ENCODE data around the gene ITGA1.
A peak's percentile ranks its signal among the peaks of the same experiment; 100 is the strongest.

ITGA1 gene

GRCh38 chr5:52989781-52990527 is 202.2 kb downstream of the ITGA1 start:
- H3F3A ChIP-seq (ENCODE audit: insufficient read depth, low read length), result no peaks in the 10 kb centered on the region
- DNase-seq, result peak; percentile 39
- H3K27ac ChIP-seq (ENCODE audit: low read length), result no peak overlapping the region
- peaks cover 8% of the 10 kb centered on the region for H3K27me3 ChIP-seq (replicated peaks; ENCODE audit: insufficient read depth, low read length)
- TF ChIP-seq EZH2phosphoT487 (IDR thresholded peaks at IDR 0.05; ENCODE audit: low read length), result no peak
- TF ChIP-seq CTCF (IDR thresholded peaks at IDR 0.05; ENCODE audit: low read length), result peak; percentile 41
- TF ChIP-seq EZH2 (optimal IDR thresholded peaks at IDR 0.05; ENCODE audit: low read depth, low read length), result no peak
- H3K4me3 ChIP-seq (ENCODE audit: low read length), result peak overlapping the region; percentile 81
- peak overlapping the region; percentile 33; the same call in 1 of the 2 replicates for H3K9ac ChIP-seq (ENCODE audit: low read length)
- H3K4me1 ChIP-seq (ENCODE audit: low read length), result no peaks in the 10 kb centered on the region
- H3K9me2 ChIP-seq (replicated peaks; ENCODE audit: insufficient read depth, low read length), result no peaks in the 10 kb centered on the region
- H2AFZ ChIP-seq (ENCODE audit: low read length), result peak overlapping the region; percentile 86
- H3K4me2 ChIP-seq (ENCODE audit: low read depth, low read length), result peak overlapping the region; percentile 89
- H3K9me3 ChIP-seq (replicated peaks; ENCODE audit: insufficient read depth, low read length), result no peaks in the 10 kb centered on the region
- no peaks in the 10 kb centered on the region for H3K36me3 ChIP-seq (replicated peaks; ENCODE audit: insufficient read depth, low read length)
- H4K20me1 ChIP-seq (ENCODE audit: insufficient read depth, low read length), result no peaks in the 10 kb centered on the region
- H3K79me2 ChIP-seq (ENCODE audit: low read length), result no peaks in the 10 kb centered on the region

GRCh38 chr5:52990528-52990925 is 202.8 kb downstream of the ITGA1 start:
- Histone ChIP-seq H2AFZ (ENCODE audit: low read length) (no peak overlapping the region), H4K20me1 (ENCODE audit: insufficient read depth, low read length) (no peaks in the 10 kb centered on the region), H3K9me2 (replicated peaks; ENCODE audit: insufficient read depth, low read length) (no peaks in the 10 kb centered on the region), H3K4me3 (ENCODE audit: low read length) (no peak overlapping the region), H3K9me3 (replicated peaks; ENCODE audit: insufficient read depth, low read length) (no peaks in the 10 kb centered on the region), H3K27ac (ENCODE audit: low read length) (no peak overlapping the region), H3K9ac (ENCODE audit: low read length) (no peak overlapping the region), H3K36me3 (replicated peaks; ENCODE audit: insufficient read depth, low read length) (no peaks in the 10 kb centered on the region), H3K4me2 (ENCODE audit: low read depth, low read length) (no peak overlapping the region), H3F3A (ENCODE audit: insufficient read depth, low read length) (no peaks in the 10 kb centered on the region), H3K4me1 (ENCODE audit: low read length) (no peaks in the 10 kb centered on the region), H3K27me3 (replicated peaks; ENCODE audit: insufficient read depth, low read length) (peaks cover 8% of the 10 kb centered on the region), H3K79me2 (ENCODE audit: low read length) (no peaks in the 10 kb centered on the region)
- TF ChIP-seq EZH2 (optimal IDR thresholded peaks at IDR 0.05; ENCODE audit: low read depth, low read length), result no peak
- TF ChIP-seq EZH2phosphoT487 (IDR thresholded peaks at IDR 0.05; ENCODE audit: low read length), result no peak
- TF ChIP-seq CTCF (IDR thresholded peaks at IDR 0.05; ENCODE audit: low read length), result no peak
- DNase-seq, result no peak

- H3K36me3 ChIP-seq (replicated peaks; ENCODE audit: insufficient read depth, low read length), result no peaks in the 10 kb centered on the region
- H3F3A ChIP-seq (ENCODE audit: insufficient read depth, low read length), result no peaks in the 10 kb centered on the region
- H2AFZ ChIP-seq (ENCODE audit: low read length), result no peak overlapping the region
- no peak overlapping the region for H3K4me3 ChIP-seq (ENCODE audit: low read length)
- TF ChIP-seq EZH2phosphoT487 (IDR thresholded peaks at IDR 0.05; ENCODE audit: low read length) (no peak), EZH2 (optimal IDR thresholded peaks at IDR 0.05; ENCODE audit: low read depth, low read length) (no peak)
- peaks cover 4% of the 10 kb centered on the region for H3K27me3 ChIP-seq (replicated peaks; ENCODE audit: insufficient read depth, low read length)
- H3K9ac ChIP-seq (ENCODE audit: low read length), result no peak overlapping the region
- no peak for DNase-seq
- no peaks in the 10 kb centered on the region for H3K4me1 ChIP-seq (ENCODE audit: low read length)
- H3K9me3 ChIP-seq (replicated peaks; ENCODE audit: insufficient read depth, low read length), result no peaks in the 10 kb centered on the region
- no peak overlapping the region for H3K27ac ChIP-seq (ENCODE audit: low read length)
- H4K20me1 ChIP-seq (ENCODE audit: insufficient read depth, low read length), result no peaks in the 10 kb centered on the region
- no peaks in the 10 kb centered on the region for H3K9me2 ChIP-seq (replicated peaks; ENCODE audit: insufficient read depth, low read length)
- no peaks in the 10 kb centered on the region for H3K79me2 ChIP-seq (ENCODE audit: low read length)
- no peak overlapping the region for H3K4me2 ChIP-seq (ENCODE audit: low read depth, low read length)
These were observed 205.7 kb downstream of the ITGA1 start for GRCh38 chr5:52993367-52993766.

- TF ChIP-seq EZH2phosphoT487 (IDR thresholded peaks at IDR 0.05; ENCODE audit: low read length), result no peak
- no peak for TF ChIP-seq EZH2 (optimal IDR thresholded peaks at IDR 0.05; ENCODE audit: low read depth, low read length)
- no peak for TF ChIP-seq CTCF (IDR thresholded peaks at IDR 0.05; ENCODE audit: low read length)
- no peaks in the 10 kb centered on the region for H3K36me3 ChIP-seq (replicated peaks; ENCODE audit: insufficient read depth, low read length)
- no peaks in the 10 kb centered on the region for H3K4me1 ChIP-seq (ENCODE audit: low read length)
- no peak overlapping the region for H3K4me3 ChIP-seq (ENCODE audit: low read length)
- DNase-seq, result no peak
- no peak overlapping the region for H3K4me2 ChIP-seq (ENCODE audit: low read depth, low read length)
- no peak overlapping the region for H2AFZ ChIP-seq (ENCODE audit: low read length)
- no peaks in the 10 kb centered on the region for H3F3A ChIP-seq (ENCODE audit: insufficient read depth, low read length)
- no peaks in the 10 kb centered on the region for H3K9me2 ChIP-seq (replicated peaks; ENCODE audit: insufficient read depth, low read length)
- no peaks in the 10 kb centered on the region for H3K9me3 ChIP-seq (replicated peaks; ENCODE audit: insufficient read depth, low read length)
- H3K9ac ChIP-seq (ENCODE audit: low read length), result no peak overlapping the region
- H3K27ac ChIP-seq (ENCODE audit: low read length), result no peak overlapping the region
- H3K27me3 ChIP-seq (replicated peaks; ENCODE audit: insufficient read depth, low read length), result no peaks in the 10 kb centered on the region
- H3K79me2 ChIP-seq (ENCODE audit: low read length), result no peaks in the 10 kb centered on the region
- H4K20me1 ChIP-seq (ENCODE audit: insufficient read depth, low read length), result no peaks in the 10 kb centered on the region
These were observed 206.6 kb downstream of the ITGA1 start for GRCh38 chr5:52994266-52994665.
